Smooth muscle cell (in vitro differentiated cells): ENCODE data around the gene NUDT6. TPM values are rescaled to one million over a fixed set of nuclear protein-coding genes. Genes with fewer than 3 reads are reported as not detected.
"Not testable (repeated sequence)": the region's sequence is repeated elsewhere in the genome, so short reads cannot be mapped to it uniquely, and the experiment has no call there.

Experiments
- DNase-seq: peaks from one replicate; lab custom pipeline; 2025; ENCODE audit not compliant: unreplicated experiment; lab: John Stamatoyannopoulos, UW
- H2AFZ ChIP-seq: fragments of 200-600 bp; sonication (generic); 2 replicates; pipeline ENCODE4 v1.6.0; 2016; ENCODE audit warnings: antibody characterized with exemption, low read depth, mild to moderate bottlenecking
- H3F3A ChIP-seq: fragments of 200-600 bp; sonication (generic); 2 replicates; pipeline ENCODE4 v1.6.0; 2017; ENCODE audit warnings: antibody characterized with exemption, low read depth
- H3K27ac ChIP-seq: fragments of 200-600 bp; sonication (generic); 2 replicates; pipeline ENCODE4 v1.5.1; 2016; ENCODE audit warnings: low read depth, mild to moderate bottlenecking
- H3K27me3 ChIP-seq: fragments of 200-600 bp; sonication (generic); 2 replicates; pipeline ENCODE4 v1.6.1; 2016; ENCODE audit warnings: low read depth, mild to moderate bottlenecking
- H3K36me3 ChIP-seq: fragments of 200-600 bp; sonication (generic); 2 replicates; pipeline ENCODE4 v1.5.1; 2016; ENCODE audit warnings: low read depth
- H3K4me1 ChIP-seq: fragments of 200-600 bp; sonication (generic); 2 replicates; pipeline ENCODE4 v1.5.1; 2016; ENCODE audit warnings: low read depth
- H3K4me2 ChIP-seq: fragments of 200-600 bp; sonication (generic); 2 replicates; pipeline ENCODE4 v1.6.0; 2016; ENCODE audit warnings: mild to moderate bottlenecking
- H3K4me3 ChIP-seq: fragments of 200-600 bp; sonication (generic); 2 replicates; pipeline ENCODE4 v1.5.1; 2016; ENCODE audit warnings: mild to moderate bottlenecking
- H3K79me2 ChIP-seq: fragments of 200-600 bp; sonication (generic); 2 replicates; pipeline ENCODE4 v1.6.0; 2016; ENCODE audit warnings: low read depth, mild to moderate bottlenecking
- H3K9ac ChIP-seq: fragments of 200-600 bp; sonication (generic); 2 replicates; pipeline ENCODE4 v1.6.0; 2016; ENCODE audit warnings: low read depth
- H3K9me3 ChIP-seq: fragments of 200-600 bp; sonication (generic); replicated peaks from 2 replicates; pipeline ENCODE4 v1.5.1; 2016; ENCODE audit warnings: low read depth
- H4K20me1 ChIP-seq: fragments of 200-600 bp; sonication (generic); 2 replicates; pipeline ENCODE4 v1.6.0; 2016; ENCODE audit warnings: low read depth
- CTCF ChIP-seq: fragments of 200-600 bp; sonication (generic); IDR thresholded peaks from 2 replicates; pipeline ENCODE4 v1.5.1; 2017; ENCODE audit warnings: borderline replicate concordance, mild to moderate bottlenecking, antibody characterized with exemption; ENCODE audit not compliant: insufficient read depth, poor library complexity, severe bottlenecking
- WGBS: methylation state at CpG from one replicate; pipeline ENCODE4 v1.1.7; 2016; ENCODE audit warnings: low lambda C conversion rate; 5-methylcytosine and 5-hydroxymethylcytosine counted together
- polyA plus RNA-seq: library from polyadenylated mRNA; unstranded; fragments of >200 nt; fragmentation: Nextera tagmentation; extraction: Ambion mirVana; gene quantifications from 2 replicates; pipeline ENCODE4 v1.2.1, GENCODE V29; 2016
- total RNA-seq: library from RNA; depleted of rRNA; stranded (reverse); fragments of >200 nt; gene quantifications from 2 replicates; pipeline ENCODE4 v1.2.3, GENCODE V29; 2014

The NUDT6 gene
- total and polyA plus RNA-seq, 2 experiments from 2014 or later = 4.1 to 7.0 TPM

- no peak overlapping the region for H3K4me3 ChIP-seq
These were observed 26.3 kb upstream of the NUDT6 start for GRCh38 chr4:122948671-122949070.

GRCh38 chr4:122946142-122946541 is 23.7 kb upstream of the NUDT6 start:
- no peak for DNase-seq
- Histone ChIP-seq H3K79me2 (no peaks in the 10 kb centered on the region), H3K27ac (no peak overlapping the region), H2AFZ (no peak overlapping the region), H3K9ac (no peak overlapping the region), H3F3A (no peaks in the 10 kb centered on the region), H3K27me3 (no peaks in the 10 kb centered on the region), H3K4me2 (no peak overlapping the region), H4K20me1 (no peaks in the 10 kb centered on the region), H3K4me1 (no peaks in the 10 kb centered on the region), H3K36me3 (no peaks in the 10 kb centered on the region), H3K9me3 (no peaks in the 10 kb centered on the region), H3K4me3 (no peak overlapping the region)
- TF ChIP-seq CTCF = no peak
- WGBS = 100% methylated on average over 1 of the region's 1 CpG

More at GRCh38 chr4:122948671-122949070, 26.3 kb upstream of the NUDT6 start:
- no peak overlapping the region for H2AFZ ChIP-seq
- no peaks in the 10 kb centered on the region for H4K20me1 ChIP-seq
- H3K4me1 ChIP-seq = no peaks in the 10 kb centered on the region
- H3K9ac ChIP-seq = no peak overlapping the region
- no peak overlapping the region for H3K4me2 ChIP-seq
- no peak for TF ChIP-seq CTCF
- no peaks in the 10 kb centered on the region for H3F3A ChIP-seq
- no peaks in the 10 kb centered on the region for H3K9me3 ChIP-seq
- no peaks in the 10 kb centered on the region for H3K27me3 ChIP-seq
- H3K27ac ChIP-seq = no peak overlapping the region
- DNase-seq = no peak
- peaks cover 5% of the 10 kb centered on the region for H3K36me3 ChIP-seq
- WGBS = 95% methylated on average over 4 of the region's 4 CpGs
- no peaks in the 10 kb centered on the region for H3K79me2 ChIP-seq

GRCh38 chr4:122945136-122945535 is 22.7 kb upstream of the NUDT6 start:
- not testable (repeated sequence) for H2AFZ ChIP-seq, H3K36me3 ChIP-seq, H3K4me2 ChIP-seq, H3K79me2 ChIP-seq, H3K9ac ChIP-seq, H3K27ac ChIP-seq, H4K20me1 ChIP-seq, H3K27me3 ChIP-seq, DNase-seq, H3K4me3 ChIP-seq, H3F3A ChIP-seq, H3K9me3 ChIP-seq, H3K4me1 ChIP-seq
- 96% methylated on average over 17 of the region's 17 CpGs for WGBS

- H3K9ac ChIP-seq = no peak overlapping the region
- H3K36me3 ChIP-seq = peaks cover 15% of the 10 kb centered on the region
- no peaks in the 10 kb centered on the region for H3K4me1 ChIP-seq
These were observed 10.4 kb upstream of the NUDT6 start for GRCh38 chr4:122932763-122933162.

More at GRCh38 chr4:122932763-122933162, 10.4 kb upstream of the NUDT6 start:
- Histone ChIP-seq H4K20me1 (no peaks in the 10 kb centered on the region), H3K4me2 (no peak overlapping the region), H3K79me2 (no peaks in the 10 kb centered on the region), H3K9me3 (no peaks in the 10 kb centered on the region), H2AFZ (no peak overlapping the region), H3K27ac (no peak overlapping the region), H3F3A (no peaks in the 10 kb centered on the region), H3K4me3 (no peak overlapping the region), H3K27me3 (no peaks in the 10 kb centered on the region)
- TF ChIP-seq CTCF = no peak
- no peak for DNase-seq
